Keratinocyte (primary cell): Measurements from ENCODE around the gene ANXA3.

Experiments used
- CTCF ChIP-seq, 3 experiments: IDR thresholded peaks in 1 of 3; conservative IDR thresholded peaks in 1 of 3; optimal IDR thresholded peaks in 1 of 3; 2 replicates in 2 of 3; 3 replicates in 1 of 3; pipeline versions ENCODE3 to v1.5.1; 2011; ENCODE audit warnings: low read length in 3 of 3, mild to moderate bottlenecking in 3 of 3, moderate library complexity in 2 of 3, control low read depth in 1 of 3, inconsistent platforms in 1 of 3; ENCODE audit not compliant: insufficient read depth in 2 of 3; ENCODE audit errors: extremely low read depth in 1 of 3
- EZH2 ChIP-seq: IDR thresholded peaks from one replicate; pipeline ENCODE4 v1.6.1; 2012; ENCODE audit warnings: inconsistent platforms, mild to moderate bottlenecking, low read length, moderate library complexity

- TF ChIP-seq CTCF (optimal IDR thresholded peaks at IDR 0.05 in 1 of 3, IDR thresholded peaks at IDR 0.05 in 1 of 3, conservative IDR thresholded peaks at IDR 0.05 in 1 of 3; ENCODE audit: extremely low read depth in 1 of 3, insufficient read depth in 2 of 3, low read length in 3 of 3) (no peak), EZH2 (no peak)
Measured at GRCh38 chr4:78647272-78647671, 95.7 kb downstream of the ANXA3 start.
